ENCODE measurements around the gene PHACTR1.
"Not testable (repeated sequence)": the region's sequence is repeated elsewhere in the genome, so short reads cannot be mapped to it uniquely, and the experiment has no call there.

The PHACTR1 gene

GRCh38 chr6:12716298-12716916, at the start of gene PHACTR1:
Gene PHACTR1 (plus strand): TSS chr6:12716767.
- DNase-seq = no peak

GRCh38 chr6:12666886-12667285, 49.7 kb upstream of the PHACTR1 start:
- DNase-seq = no peak

- DNase-seq = no peak
These were observed 40.6 kb upstream of the PHACTR1 start for GRCh38 chr6:12675931-12676330.

DNA sequence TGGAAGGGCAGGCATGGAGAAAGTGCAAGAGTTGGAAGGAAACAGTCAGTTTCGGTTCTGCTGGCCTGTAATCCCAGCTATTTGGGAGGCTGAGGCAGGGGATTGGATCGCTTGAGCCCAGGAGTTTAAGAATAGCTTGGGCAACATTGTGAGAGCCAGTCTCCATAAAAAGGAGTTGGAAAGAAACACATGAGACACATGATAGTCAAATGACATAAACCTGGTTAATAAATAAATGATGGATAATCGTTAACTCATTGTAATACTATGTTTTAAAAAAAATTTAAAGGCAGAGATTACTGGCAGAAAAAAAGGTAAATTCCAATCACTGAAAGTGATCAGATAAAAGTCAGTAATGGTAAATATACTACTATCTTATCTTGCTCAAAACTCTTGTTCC, 37.2 kb upstream of the PHACTR1 start:
- DNase-seq = no peak

- no peak for DNase-seq
These were observed 23.4 kb upstream of the PHACTR1 start for GRCh38 chr6:12693122-12693521.

GRCh38 chr6:12698298-12698697, 18.3 kb upstream of the PHACTR1 start:
- DNase-seq = no peak

- DNase-seq = no peak
These were observed 11.6 kb upstream of the PHACTR1 start for GRCh38 chr6:12704946-12705345.

DNA sequence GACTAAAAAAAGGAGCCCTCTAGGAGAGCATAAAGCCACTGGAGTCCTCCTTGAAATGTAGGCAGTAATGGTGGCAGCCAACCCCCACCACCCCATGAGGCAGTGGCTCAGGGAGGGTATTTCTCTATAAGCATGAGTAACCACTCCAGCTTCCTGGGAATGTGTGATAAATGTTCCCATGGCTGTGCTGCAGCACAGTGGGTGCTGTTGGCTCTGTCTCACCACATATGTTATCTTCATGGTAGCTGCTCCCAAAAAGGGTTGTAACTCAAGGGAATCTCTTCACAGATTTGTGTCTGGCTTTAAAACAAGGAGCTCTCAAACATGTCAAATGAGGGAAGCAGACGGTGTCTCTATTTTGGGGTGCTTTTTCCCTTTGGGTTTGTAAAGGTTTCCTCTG, 7.5 kb upstream of the PHACTR1 start:
- no peak for DNase-seq

DNA sequence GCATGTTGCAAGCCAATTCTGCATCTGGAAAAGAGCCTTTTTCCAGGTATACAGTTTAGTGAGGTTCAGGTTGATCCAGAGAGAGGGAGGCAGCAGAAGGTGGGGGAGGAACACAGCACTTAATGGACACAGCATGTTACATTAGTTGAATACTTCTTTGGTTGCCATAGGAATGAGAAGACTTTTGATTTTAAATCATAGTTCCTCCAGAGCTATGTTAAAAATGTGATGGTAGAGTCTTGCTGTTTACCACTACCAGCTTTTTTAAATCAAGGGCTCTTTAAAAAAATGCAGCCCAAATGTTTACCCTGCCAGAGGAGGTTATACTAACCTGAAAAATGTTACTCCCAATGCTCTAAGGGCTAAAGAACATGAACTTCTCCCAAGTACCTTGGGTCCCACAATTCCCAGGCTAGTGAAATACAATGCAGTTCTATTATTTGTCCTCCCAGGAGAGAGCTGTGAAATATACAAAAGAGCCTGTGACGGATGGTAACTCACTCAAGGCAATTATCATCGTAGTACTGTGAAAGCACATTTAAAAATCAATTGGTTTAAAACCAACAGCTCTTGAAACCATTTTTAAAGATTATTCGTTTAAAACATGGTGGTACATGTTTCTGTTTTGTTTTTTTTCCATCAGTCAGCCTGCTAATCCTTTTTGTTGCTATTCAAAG, 6.9 kb upstream of the PHACTR1 start:
- no peak for DNase-seq

GRCh38 chr6:12710921-12711320, 5.6 kb upstream of the PHACTR1 start:
- no peak for DNase-seq

- no peak for DNase-seq
These were observed 2.5 kb upstream of the PHACTR1 start for GRCh38 chr6:12714022-12714421.

GRCh38 chr6:12715437-12715836, 1.1 kb upstream of the PHACTR1 start:
- no peak for DNase-seq

GRCh38 chr6:12717356-12717755, 789 bp downstream of the PHACTR1 start:
- no peak for DNase-seq

DNA sequence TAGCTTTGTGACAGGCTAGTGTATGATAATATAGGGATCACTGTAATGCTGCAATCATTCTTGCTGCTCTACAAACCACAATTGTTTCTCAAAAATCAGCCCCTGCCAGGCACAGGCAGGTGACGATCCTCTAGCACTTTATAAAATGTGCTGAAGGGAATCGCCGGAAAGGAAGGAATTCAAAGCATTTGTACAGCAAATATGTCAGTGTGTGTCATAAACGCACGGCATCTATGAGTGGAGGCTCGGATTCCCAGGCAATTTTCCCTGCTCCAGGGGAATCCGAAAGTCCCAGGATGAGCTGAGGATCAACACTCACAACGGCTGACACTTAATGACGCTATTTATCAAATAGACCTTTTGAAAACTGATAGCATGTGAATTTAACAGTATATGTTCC, 1.4 kb downstream of the PHACTR1 start:
- DNase-seq = no peak

DNA sequence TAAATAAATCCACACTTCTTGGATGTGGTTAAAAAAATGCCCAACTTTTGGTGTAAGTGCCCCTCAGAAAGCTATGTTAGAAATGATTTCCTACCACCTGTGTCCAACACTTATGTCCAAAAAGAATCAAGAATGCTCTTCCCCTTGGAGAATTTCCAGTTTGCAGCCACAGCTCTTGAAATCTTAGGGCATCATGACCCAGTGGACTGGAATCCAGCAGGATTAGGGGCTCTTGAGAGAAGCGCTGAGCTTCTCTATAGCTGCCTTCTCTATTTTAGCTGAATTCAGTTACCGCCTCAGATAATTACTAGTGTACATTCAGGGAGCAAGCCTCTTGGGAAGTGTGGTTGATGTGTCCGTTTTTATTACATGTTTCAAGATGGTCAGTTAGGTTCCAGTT, 2.5 kb downstream of the PHACTR1 start:
- DNase-seq = no peak

DNA sequence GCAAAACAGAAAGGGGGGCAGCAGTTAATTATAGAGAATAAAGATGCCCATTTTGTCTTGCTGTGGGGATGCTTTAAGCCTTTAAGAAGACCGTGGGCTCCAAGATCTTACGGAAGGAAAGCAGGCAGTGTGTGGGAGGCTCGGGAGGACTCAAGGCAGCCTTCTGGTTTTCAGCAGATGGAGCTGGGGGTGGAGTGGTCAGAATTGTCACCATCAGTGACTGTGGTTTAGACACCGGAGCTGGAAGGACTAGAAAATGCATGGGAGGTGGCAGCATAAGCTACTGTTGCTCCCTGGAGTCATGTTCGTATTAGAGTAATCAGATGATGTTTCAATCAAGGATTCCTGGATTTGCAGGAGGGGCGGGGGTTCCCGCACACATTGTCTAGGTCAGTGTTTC, 3.7 kb downstream of the PHACTR1 start:
- no peak for DNase-seq

- no peak for DNase-seq
These were observed 8.7 kb downstream of the PHACTR1 start for GRCh38 chr6:12725263-12725662.

- DNase-seq = no peak
These were observed 12.9 kb downstream of the PHACTR1 start for GRCh38 chr6:12729467-12729866.

- DNase-seq = not testable (repeated sequence)
These were observed 14.2 kb downstream of the PHACTR1 start for GRCh38 chr6:12730809-12731208.

DNA sequence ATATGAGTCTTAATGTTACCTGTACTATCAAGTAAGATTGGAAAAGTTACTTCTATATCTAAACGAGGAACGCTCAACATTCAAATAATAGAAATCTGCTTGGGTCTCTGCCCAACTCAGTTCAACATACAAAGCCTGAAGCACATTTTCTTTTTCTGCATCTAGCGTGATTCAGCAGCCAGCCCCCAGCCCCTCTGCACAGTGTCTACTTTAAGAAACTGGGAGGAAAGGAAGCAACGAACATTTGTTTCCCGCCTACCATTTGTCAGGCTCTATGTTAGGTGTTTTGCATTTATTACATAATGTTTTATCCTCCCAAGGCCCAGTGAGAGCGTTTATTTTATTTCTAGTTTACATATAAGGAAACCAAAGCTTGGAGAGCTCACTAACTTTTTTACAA, 17.3 kb downstream of the PHACTR1 start:
- no peak for DNase-seq

- DNase-seq = no peak
These were observed 19.2 kb downstream of the PHACTR1 start for GRCh38 chr6:12735786-12736185.

DNA sequence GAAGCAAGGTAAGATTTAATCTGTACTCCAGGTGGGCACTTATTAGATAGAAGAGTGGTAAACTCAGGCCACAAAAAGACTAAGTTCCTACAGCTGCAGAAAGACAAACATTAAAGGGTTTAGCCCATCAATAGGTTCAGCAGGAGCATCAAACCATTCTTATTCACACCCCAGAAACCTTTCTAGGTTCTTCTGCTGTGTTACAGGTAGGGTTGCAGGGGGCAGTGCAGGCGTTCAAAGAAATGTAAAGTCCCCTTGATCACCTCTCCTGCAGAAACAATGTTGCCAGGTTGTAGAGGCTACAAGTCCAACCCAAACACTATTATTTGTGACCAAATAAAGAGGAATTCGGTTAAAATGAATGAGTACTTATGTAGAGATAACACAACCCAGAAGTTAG, 31.8 kb downstream of the PHACTR1 start:
- DNase-seq = no peak

DNA sequence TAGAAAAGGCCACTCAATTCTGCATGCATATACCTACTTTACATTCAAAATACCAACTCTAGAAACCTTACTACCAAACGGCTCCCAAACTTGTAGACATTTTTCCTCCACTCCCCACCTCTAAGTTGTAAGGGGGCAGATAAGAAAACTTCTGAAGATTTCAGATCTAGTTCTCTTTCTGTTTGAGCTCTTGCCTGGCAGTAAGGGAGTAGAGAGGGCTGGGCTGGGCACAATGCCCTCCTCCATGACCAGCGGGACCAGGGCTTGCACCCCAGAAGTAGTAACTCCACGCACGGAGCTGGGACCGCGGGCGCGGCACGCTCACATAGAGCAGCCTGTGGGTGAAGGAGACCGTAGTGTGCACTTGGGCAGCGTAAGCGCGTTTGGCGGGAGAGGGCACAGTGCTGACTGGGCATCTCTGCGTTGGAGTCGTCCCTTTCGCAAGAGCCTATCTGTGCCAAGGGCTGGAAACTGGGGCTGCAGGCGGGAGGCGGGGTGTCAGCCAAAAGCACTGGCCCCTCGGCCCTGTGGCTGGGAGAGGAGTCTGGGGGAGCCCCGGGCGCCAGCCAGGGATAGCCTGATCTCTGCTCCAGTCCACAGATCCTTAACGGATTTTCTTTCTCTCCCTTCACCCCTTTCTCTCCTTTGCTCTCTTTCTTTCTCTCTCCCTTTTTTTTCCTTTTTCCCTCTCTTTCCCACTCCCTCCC, 32.4 kb downstream of the PHACTR1 start:
- DNase-seq = no peak

Measured in stimulated activated naive CD4-positive, alpha-beta T cell treated with Interleukin-2 at 50 U/mL for 16 hours (primary cell).